GM18951 (cell line): ENCODE results near the gene POMT2.
A peak's percentile ranks its signal among the peaks of the same experiment; 100 is the strongest.

Source experiments
- POLR2A ChIP-seq: IDR thresholded peaks from 4 replicates; pipeline ENCODE4 v1.6.1; 2011; ENCODE audit warnings: mild to moderate bottlenecking; ENCODE audit not compliant: insufficient read length, insufficient read depth; ENCODE audit errors: extremely low read depth
- in situ Hi-C: fragments of 300-500 bp; cut with MboI; formaldehyde crosslinking; loops from one replicate; pipeline ENCODE4 v1.12.0; 2022; ENCODE audit warnings: low sequenced_read_pairs, mixed read lengths, inconsistent platforms; ENCODE audit not compliant: unreplicated experiment

Gene POMT2

GRCh38 chr14:77320238-77320935 lies at the start of gene POMT2:
POMT2 (minus strand) TSS chr14:77320883; CDS start chr14:77320681, 202 bp downstream.
- peak; percentile 33 for TF ChIP-seq POLR2A
- in situ Hi-C loops = no loop called here

GRCh38 chr14:77369285-77369684 lies 48.6 kb upstream of the POMT2 start:
- in situ Hi-C loops = no loop called here
- no peak for TF ChIP-seq POLR2A

- in situ Hi-C loops = no loop called here
- TF ChIP-seq POLR2A = no peak
Observed at GRCh38 chr14:77364146-77364545, 43.5 kb upstream of the POMT2 start.

GRCh38 chr14:77359626-77360025 lies 38.9 kb upstream of the POMT2 start:
- in situ Hi-C loops = no loop called here
- TF ChIP-seq POLR2A = no peak

GRCh38 chr14:77356899-77357298 lies 36.2 kb upstream of the POMT2 start:
- TF ChIP-seq POLR2A = no peak

GRCh38 chr14:77355811-77356210 lies 35.1 kb upstream of the POMT2 start:
- no peak for TF ChIP-seq POLR2A
- in situ Hi-C loops = no loop called here

More at GRCh38 chr14:77356899-77357298, 36.2 kb upstream of the POMT2 start:
- in situ Hi-C loops = no loop called here

- TF ChIP-seq POLR2A = no peak
- in situ Hi-C loops = no loop called here
Observed at GRCh38 chr14:77353469-77354141, 32.9 kb upstream of the POMT2 start.

GRCh38 chr14:77347751-77348150 lies 27.1 kb upstream of the POMT2 start:
- no peak for TF ChIP-seq POLR2A
- in situ Hi-C loops = no loop called here

- TF ChIP-seq POLR2A = no peak
- in situ Hi-C loops = no loop called here
Observed at GRCh38 chr14:77346495-77346894, 25.8 kb upstream of the POMT2 start.

- no peak for TF ChIP-seq POLR2A
- in situ Hi-C loops = no loop called here
Observed at GRCh38 chr14:77344377-77344996, 23.8 kb upstream of the POMT2 start.

GRCh38 chr14:77343662-77344061 lies 23.0 kb upstream of the POMT2 start:
- in situ Hi-C loops = no loop called here
- no peak for TF ChIP-seq POLR2A

GRCh38 chr14:77342726-77343397 lies 22.2 kb upstream of the POMT2 start:
- in situ Hi-C loops = no loop called here
- TF ChIP-seq POLR2A = no peak

- in situ Hi-C loops = no loop called here
- no peak for TF ChIP-seq POLR2A
Observed at GRCh38 chr14:77340389-77340788, 19.7 kb upstream of the POMT2 start.
